Uterus (tissue), 4 donors: ENCODE results near the gene TMEM151A. TPM values are rescaled to one million over a fixed set of nuclear protein-coding genes. Genes with fewer than 3 reads are reported as not detected.
"Not testable (repeated sequence)": the region's sequence is repeated elsewhere in the genome, so short reads cannot be mapped to it uniquely, and the experiment has no call there.

ENCODE experiments used
- DNase-seq, 2 donors: peaks; one replicate each; pipeline ENCODE4 v3.0.0-alpha.2; 2019 to 2020
- H3K27ac ChIP-seq, 2 donors: fragments of 200-600 bp; sonication (generic); 1 replicate in 1 of 2; 2 replicates in 1 of 2; pipeline ENCODE4 v1.5.1; 2016 to 2018
- H3K27me3 ChIP-seq, 2 donors: fragments of 200-600 bp; sonication (generic); one replicate each; pipeline ENCODE4 v1.5.1; 2018 to 2019; ENCODE audit warnings: control low read depth in 1 of 2
- H3K36me3 ChIP-seq, 2 donors: fragments of 200-600 bp; sonication (generic); one replicate each; pipeline ENCODE4 v1.5.1; 2019; ENCODE audit warnings: control low read depth in 1 of 2
- H3K4me1 ChIP-seq, 2 donors: fragments of 200-600 bp; sonication (generic); one replicate each; pipeline ENCODE4 v1.5.1; 2018 to 2019; ENCODE audit warnings: control low read depth in 1 of 2
- H3K4me3 ChIP-seq, 2 donors: fragments of 200-600 bp; sonication (generic); 1 replicate in 1 of 2; 2 replicates in 1 of 2; pipeline ENCODE4 v1.5.1; 2018 to 2019; ENCODE audit warnings: mild to moderate bottlenecking in 1 of 2
- H3K9me3 ChIP-seq, 2 donors: fragments of 200-600 bp; sonication (generic); one replicate each; pipeline ENCODE4 v1.5.1; 2019; ENCODE audit warnings: control low read depth in 1 of 2
- POLR2A ChIP-seq, 2 donors: fragments of 450-650 bp; IDR thresholded peaks; one replicate each; pipeline ENCODE4 v1.6.1; 2016; ENCODE audit warnings: antibody characterized with exemption in 2 of 2, mild to moderate bottlenecking in 1 of 2, moderate library complexity in 1 of 2
- intact Hi-C: fragments of 100-400 bp; cut with DNase I; formaldehyde crosslinking; loops from one replicate; pipeline ENCODE4 v1.15.1; 2023; ENCODE audit warnings: low total_unique reads
- total RNA-seq, 4 donors: library from RNA; depleted of rRNA in 3 of 4; stranded (reverse); fragments of >200 nt in 3 of 4; gene quantifications; one replicate each; pipeline versions ENCODE4 v1.1.0 to v1.2.4, GENCODE V29; 2014 to 2023
- TF ChIP-seq, protein P1 (sequence below), 4 experiments: fragments of 200-600 bp in 2 of 4; fragments of 450-650 bp in 2 of 4; sonication (generic) in 2 of 4; IDR thresholded peaks; one replicate each; pipeline ENCODE4 v1.5.1; 2016 to 2019; ENCODE audit warnings: antibody characterized with exemption in 4 of 4, mild to moderate bottlenecking in 2 of 4, moderate library complexity in 1 of 4
- donor health status: DM: yes; HTN: yes; CAD: no.

Gene TMEM151A
- total RNA-seq, 4 donors from 2014 or later, result 0.27 TPM; not detected in 3

DNA sequence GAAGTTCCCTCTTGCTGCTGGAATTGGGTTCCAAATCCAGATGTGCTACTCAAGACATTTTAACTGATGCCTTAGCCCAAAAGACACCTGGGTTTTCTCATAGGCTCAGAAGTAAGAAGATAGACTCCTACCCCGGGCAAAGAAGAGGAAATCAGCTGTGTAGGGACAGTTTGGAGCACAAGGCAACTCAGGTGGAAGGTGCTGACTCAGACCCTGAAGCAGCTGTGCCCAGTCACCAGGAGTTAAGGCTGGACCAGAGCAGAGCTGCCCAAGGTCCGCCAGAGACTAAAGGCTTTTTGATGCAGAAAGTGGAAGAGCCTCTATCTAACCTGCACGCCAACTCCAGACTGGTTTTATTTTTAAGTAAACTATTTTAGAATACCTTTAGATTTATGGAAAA is 43.9 kb upstream of the TMEM151A start:
- no peaks in the 10 kb centered on the region for H3K4me1 ChIP-seq
- intact Hi-C loops, result no loop called here
- H3K27me3 ChIP-seq, result no peaks in the 10 kb centered on the region
- no peaks in the 10 kb centered on the region for H3K36me3 ChIP-seq
- TF ChIP-seq POLR2A (IDR thresholded peaks at IDR 0.05), result no peak
- TF ChIP-seq, protein P1, sequence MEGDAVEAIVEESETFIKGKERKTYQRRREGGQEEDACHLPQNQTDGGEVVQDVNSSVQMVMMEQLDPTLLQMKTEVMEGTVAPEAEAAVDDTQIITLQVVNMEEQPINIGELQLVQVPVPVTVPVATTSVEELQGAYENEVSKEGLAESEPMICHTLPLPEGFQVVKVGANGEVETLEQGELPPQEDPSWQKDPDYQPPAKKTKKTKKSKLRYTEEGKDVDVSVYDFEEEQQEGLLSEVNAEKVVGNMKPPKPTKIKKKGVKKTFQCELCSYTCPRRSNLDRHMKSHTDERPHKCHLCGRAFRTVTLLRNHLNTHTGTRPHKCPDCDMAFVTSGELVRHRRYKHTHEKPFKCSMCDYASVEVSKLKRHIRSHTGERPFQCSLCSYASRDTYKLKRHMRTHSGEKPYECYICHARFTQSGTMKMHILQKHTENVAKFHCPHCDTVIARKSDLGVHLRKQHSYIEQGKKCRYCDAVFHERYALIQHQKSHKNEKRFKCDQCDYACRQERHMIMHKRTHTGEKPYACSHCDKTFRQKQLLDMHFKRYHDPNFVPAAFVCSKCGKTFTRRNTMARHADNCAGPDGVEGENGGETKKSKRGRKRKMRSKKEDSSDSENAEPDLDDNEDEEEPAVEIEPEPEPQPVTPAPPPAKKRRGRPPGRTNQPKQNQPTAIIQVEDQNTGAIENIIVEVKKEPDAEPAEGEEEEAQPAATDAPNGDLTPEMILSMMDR (IDR thresholded peaks at IDR 0.05), result no peak
- H3K9me3 ChIP-seq, result no peaks in the 10 kb centered on the region
- DNase-seq, result no peak
- no peak overlapping the region for H3K27ac ChIP-seq
- H3K4me3 ChIP-seq, result no peak overlapping the region

- no peak overlapping the region for H3K4me3 ChIP-seq
- H3K36me3 ChIP-seq, result no peaks in the 10 kb centered on the region
- no peak overlapping the region for H3K27ac ChIP-seq
- H3K9me3 ChIP-seq, result no peaks in the 10 kb centered on the region
- TF ChIP-seq, protein P1 (IDR thresholded peaks at IDR 0.05), result no peak
- TF ChIP-seq POLR2A (IDR thresholded peaks at IDR 0.05), result no peak
- intact Hi-C loops, result no loop called here
- H3K27me3 ChIP-seq, result no peaks in the 10 kb centered on the region
- H3K4me1 ChIP-seq, result no peaks in the 10 kb centered on the region
- no peak for DNase-seq
Observed at GRCh38 chr11:66248903-66249302, 42.8 kb upstream of the TMEM151A start.

DNA sequence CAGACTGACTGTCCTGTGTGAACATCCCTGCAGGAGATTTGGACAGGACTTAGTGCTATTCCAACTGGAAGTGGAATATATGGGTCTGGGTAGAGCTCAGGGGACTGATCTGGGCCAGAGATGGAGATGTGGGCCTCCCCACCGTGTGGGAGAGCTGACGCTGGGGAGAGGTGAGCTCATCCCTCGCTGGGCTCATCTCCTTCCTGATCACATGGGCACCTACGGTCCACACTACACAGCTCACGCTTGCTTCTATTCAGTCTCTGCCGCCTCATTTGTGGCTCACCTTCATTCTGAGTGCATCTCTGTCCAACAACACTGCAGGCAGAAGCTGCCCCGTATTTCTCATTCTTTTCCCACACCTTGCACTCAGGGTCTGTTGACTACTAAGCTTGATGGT is 39.9 kb upstream of the TMEM151A start:
- intact Hi-C loops, result no loop called here
- Histone ChIP-seq H3K4me3 (no peak overlapping the region), H3K27ac (no peak overlapping the region), H3K36me3 (no peaks in the 10 kb centered on the region), H3K27me3 (no peaks in the 10 kb centered on the region), H3K4me1 (no peaks in the 10 kb centered on the region), H3K9me3 (no peaks in the 10 kb centered on the region)
- TF ChIP-seq, protein P1 (IDR thresholded peaks at IDR 0.05), result no peak
- no peak for TF ChIP-seq POLR2A (IDR thresholded peaks at IDR 0.05)
- DNase-seq, result no peak

DNA sequence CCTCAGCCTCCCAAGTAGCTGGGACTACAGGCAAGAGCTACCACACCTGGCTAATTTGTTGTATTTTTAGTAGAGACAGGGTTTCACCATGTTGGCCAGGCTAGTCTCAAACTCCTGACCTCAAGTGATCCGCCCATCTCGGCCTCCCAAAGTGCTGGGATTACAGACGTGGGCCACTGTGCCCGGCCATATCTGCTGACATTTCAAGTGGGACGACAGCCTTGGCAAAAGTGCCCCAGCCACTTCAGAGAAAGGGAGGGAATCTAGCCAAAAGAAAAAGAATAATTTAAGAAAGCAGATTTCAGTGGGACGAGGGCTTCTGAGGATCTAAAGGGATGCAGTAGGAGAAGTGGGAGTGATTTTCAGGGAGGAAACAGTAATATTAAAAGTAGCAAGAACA is 38.6 kb upstream of the TMEM151A start:
- intact Hi-C loops, H3K27ac ChIP-seq, DNase-seq, H3K4me3 ChIP-seq, H3K4me1 ChIP-seq, H3K27me3 ChIP-seq, H3K9me3 ChIP-seq, H3K36me3 ChIP-seq: not testable (repeated sequence)

DNA sequence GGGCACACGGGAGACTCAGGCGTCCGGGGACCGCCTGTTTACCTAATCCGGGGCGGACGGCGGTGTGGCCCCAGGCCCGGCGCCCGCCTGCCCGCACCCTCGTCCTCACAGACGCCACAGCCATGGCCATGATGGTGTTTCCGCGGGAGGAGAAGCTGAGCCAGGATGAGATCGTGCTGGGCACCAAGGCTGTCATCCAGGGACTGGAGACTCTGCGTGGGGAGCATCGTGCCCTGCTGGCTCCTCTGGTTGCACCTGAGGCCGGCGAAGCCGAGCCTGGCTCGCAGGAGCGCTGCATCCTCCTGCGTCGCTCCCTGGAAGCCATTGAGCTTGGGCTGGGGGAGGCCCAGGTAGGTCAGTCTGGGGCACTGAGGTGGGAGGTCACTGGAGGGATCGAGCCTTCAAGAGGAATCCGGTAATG is 33.2 kb upstream of the TMEM151A start:
- peak overlapping the region; percentile 78 to 89 for H3K27ac ChIP-seq
- H3K9me3 ChIP-seq, result no peaks in the 10 kb centered on the region
- peak overlapping the region; percentile 77 to 89 for H3K4me3 ChIP-seq
- DNase-seq, result no peak
- TF ChIP-seq, protein P1 (IDR thresholded peaks at IDR 0.05), result no peak
- no peak for TF ChIP-seq POLR2A (IDR thresholded peaks at IDR 0.05)
- peaks cover 0 to 3% of the 10 kb centered on the region in 2 donors for H3K4me1 ChIP-seq
- H3K36me3 ChIP-seq, result no peaks in the 10 kb centered on the region
- intact Hi-C loops, result no loop called here
- no peaks in the 10 kb centered on the region for H3K27me3 ChIP-seq

GRCh38 chr11:66259225-66259624 is 32.5 kb upstream of the TMEM151A start:
- intact Hi-C loops, result no loop called here
- H3K36me3 ChIP-seq, result no peaks in the 10 kb centered on the region

More at GRCh38 chr11:66259225-66259624, 32.5 kb upstream of the TMEM151A start:
- H3K4me1 ChIP-seq, result peaks cover 0 to 3% of the 10 kb centered on the region in 2 donors
- TF ChIP-seq, protein P1 (IDR thresholded peaks at IDR 0.05), result no peak
- no peak for TF ChIP-seq POLR2A (IDR thresholded peaks at IDR 0.05)
- no peak overlapping the region for H3K4me3 ChIP-seq
- H3K27me3 ChIP-seq, result no peaks in the 10 kb centered on the region
- no peak for DNase-seq
- no peak overlapping the region for H3K27ac ChIP-seq
- H3K9me3 ChIP-seq, result no peaks in the 10 kb centered on the region
